ENCODE results near the gene RABGGTA. TPM values are rescaled to one million over a fixed set of nuclear protein-coding genes. Genes with fewer than 3 reads are reported as not detected.

Gene RABGGTA
- total and polyA plus RNA-seq, 10 of the 15 experiments (the other 5 are each of a cell fraction or from before 2014, with no cell fraction given) = 19.1 to 75.6 (median 46.9) TPM

- intact Hi-C loops (cut with micrococcal nuclease; ENCODE audit: unreplicated experiment) = no loop called here
- Histone ChIP-seq H3K79me2 (ENCODE audit: control insufficient read depth, insufficient read depth, low read length) (no peaks in the 10 kb centered on the region), H3K4me3 (no peak overlapping the region), H3K4me1 (ENCODE audit: control insufficient read depth, insufficient read depth, low read length) (no peaks in the 10 kb centered on the region), H3K4me2 (ENCODE audit: control insufficient read depth, insufficient read depth) (no peak overlapping the region), H2AFZ (ENCODE audit: control insufficient read depth, low read depth, low read length) (no peak overlapping the region), H3K9ac (ENCODE audit: control insufficient read depth, insufficient read depth, low read length) (no peak overlapping the region), H3K27me3 (replicated peaks in 1 of 2; ENCODE audit: control insufficient read depth in 2 of 2, insufficient read depth in 2 of 2, low read length in 1 of 2) (no peaks in the 10 kb centered on the region), H3K9me3 (replicated peaks; ENCODE audit: control insufficient read depth, insufficient read depth, low read length) (no peaks in the 10 kb centered on the region), H3K36me3 (ENCODE audit: control insufficient read depth in 2 of 2, insufficient read depth in 2 of 2, low read length in 1 of 2) (peaks cover 0 to 3% of the 10 kb centered on the region in 2 experiments; a peak in 2 of 4 replicates), H4K20me1 (ENCODE audit: control insufficient read depth, insufficient read depth) (no peaks in the 10 kb centered on the region), H3K27ac (ENCODE audit: control insufficient read depth, insufficient read depth) (no peak overlapping the region)
- POLR2A ChIA-PET = no interaction called here
- in situ Hi-C loops (cut with MboI) = no loop called here
- DNase-seq (ENCODE audit: low read depth, low spot score) = no peak
- SMC1A ChIA-PET (ENCODE audit: uncharacterized antibody, unreplicated experiment) = interaction anchor here (0.8 kb wide), 1 partner anchor 12 kb away, joined by 3 read pairs; no protein-coding TSS in a partner anchor
- RAD21 ChIA-PET (ENCODE audit: unreplicated experiment) = no interaction called here
- FAIRE-seq = no peak
- WGBS (ENCODE audit: insufficient coverage, insufficient replicate concordance, low lambda C conversion rate, missing lambda C conversion rate) = 88% methylated on average over 9 of the region's 9 CpGs
- no peak for TF ChIP-seq SPI1 (IDR thresholded peaks at IDR 0.05; ENCODE audit: borderline replicate concordance, insufficient read depth, low read depth, low read length)
- no peak for TF ChIP-seq ZNF274 (IDR thresholded peaks at IDR 0.05; ENCODE audit: insufficient read depth, insufficient read length)
- TF ChIP-seq KAT2A (conservative IDR thresholded peaks at IDR 0.05; ENCODE audit: control insufficient read depth, low read depth, low read length) = no peak
- no peak for TF ChIP-seq EZH2 (IDR thresholded peaks at IDR 0.05; ENCODE audit: borderline replicate concordance, control insufficient read depth, low read depth, low read length)
- TF ChIP-seq ZNF217 (IDR thresholded peaks at IDR 0.05) = no peak
- no peak for TF ChIP-seq NFYB (IDR thresholded peaks at IDR 0.05; ENCODE audit: insufficient read depth, low read depth, low read length)
- TF ChIP-seq ATF7 (IDR thresholded peaks at IDR 0.05; ENCODE audit: low read depth) = no peak
- TF ChIP-seq NR2C1 (IDR thresholded peaks at IDR 0.05) = no peak
- TF ChIP-seq CREB1 (IDR thresholded peaks at IDR 0.05; ENCODE audit: low read depth) = no peak
- no peak for TF ChIP-seq NKRF (conservative IDR thresholded peaks at IDR 0.05)
- no peak for TF ChIP-seq SP1 (IDR thresholded peaks at IDR 0.05; ENCODE audit: low read depth, low read length)
- CTCF ChIA-PET = no interaction called here
- no TSS peak for BruUV-seq (replicated peaks)
- ATAC-seq = no peak
These were observed 13.3 kb downstream of the RABGGTA start for GRCh38 chr14:24258119-24258518.

Measured in GM12878 (cell line).